ENCODE data around the gene ZSWIM8. TPM values are rescaled to one million over a fixed set of nuclear protein-coding genes. Genes with fewer than 3 reads are reported as not detected.

Gene ZSWIM8
- total and polyA plus RNA-seq, 2 experiments from 2014 or later, result 20.5 to 30.4 TPM

GRCh38 chr10:73791871-73792400 lies 6.5 kb downstream of the ZSWIM8 start:
- H3F3A ChIP-seq (replicated peaks; ENCODE audit: low read depth), result no peaks in the 10 kb centered on the region
- no peaks in the 10 kb centered on the region for H3K27me3 ChIP-seq (ENCODE audit: insufficient read depth)
- H3K27ac Mint-ChIP-seq, result no peak overlapping the region
- H4K20me1 ChIP-seq (replicated peaks; ENCODE audit: insufficient read depth), result peaks cover 12% of the 10 kb centered on the region
- H3K4me3 Mint-ChIP-seq, result no peak overlapping the region
- no peak for TF ChIP-seq ZNF114 (CRISPR knock-in tag; IDR thresholded peaks at IDR 0.05)
- H3K27me3 Mint-ChIP-seq (ENCODE audit: insufficient read depth, low read depth, poor library complexity), result peaks cover 14% of the 10 kb centered on the region
- no peak for ATAC-seq
- no peak overlapping the region for H3K4me2 ChIP-seq
- H3K4me3 ChIP-seq, result no peak overlapping the region
- no peaks in the 10 kb centered on the region; the same call in 1 of the 2 replicates for H3K4me1 ChIP-seq (ENCODE audit: insufficient read depth)
- H3K4me1 Mint-ChIP-seq, result peaks cover 2% of the 10 kb centered on the region; the same call in 1 of the 3 replicates
- H2AFZ ChIP-seq, result no peak overlapping the region
- DNase-seq (ENCODE audit: low spot score), result no peak
- no peaks in the 10 kb centered on the region; the same call in 1 of the 2 replicates for H3K36me3 ChIP-seq (ENCODE audit: insufficient read depth)
- H3K9me2 ChIP-seq (ENCODE audit: insufficient read depth), result no peaks in the 10 kb centered on the region
- H3K27ac ChIP-seq (ENCODE audit: low read depth), result no peak overlapping the region
- H3K9me3 Mint-ChIP-seq, result no peaks in the 10 kb centered on the region
- H3K36me3 Mint-ChIP-seq (ENCODE audit: low read depth), result peaks cover 47% of the 10 kb centered on the region
- H3K79me2 ChIP-seq (replicated peaks; ENCODE audit: insufficient read depth), result peaks cover 8% of the 10 kb centered on the region; the same call in 1 of the 2 replicates

- no peaks in the 10 kb centered on the region; the same call in 2 of the 3 replicates for H3K4me1 Mint-ChIP-seq
- H3K36me3 Mint-ChIP-seq (ENCODE audit: low read depth), result peaks cover 54% of the 10 kb centered on the region
- no peaks in the 10 kb centered on the region for H3K9me2 ChIP-seq (ENCODE audit: insufficient read depth)
- H3K4me2 ChIP-seq, result no peak overlapping the region
- H3K27me3 Mint-ChIP-seq (ENCODE audit: insufficient read depth, low read depth, poor library complexity), result peaks cover 10% of the 10 kb centered on the region
- H3K9me3 Mint-ChIP-seq, result no peaks in the 10 kb centered on the region
- H3K36me3 ChIP-seq (ENCODE audit: insufficient read depth), result no peaks in the 10 kb centered on the region; the same call in 1 of the 2 replicates
- no peak overlapping the region for H3K27ac ChIP-seq (ENCODE audit: low read depth)
- H3K4me1 ChIP-seq (ENCODE audit: insufficient read depth), result no peaks in the 10 kb centered on the region
- no peaks in the 10 kb centered on the region for H3K79me2 ChIP-seq (replicated peaks; ENCODE audit: insufficient read depth)
- no peak overlapping the region for H3K4me3 ChIP-seq
- DNase-seq (ENCODE audit: low spot score), result no peak
- H3F3A ChIP-seq (replicated peaks; ENCODE audit: low read depth), result no peaks in the 10 kb centered on the region
- ATAC-seq, result no peak
- H3K4me3 Mint-ChIP-seq, result no peak overlapping the region
- no peak overlapping the region for H3K27ac Mint-ChIP-seq
- no peaks in the 10 kb centered on the region for H3K27me3 ChIP-seq (ENCODE audit: insufficient read depth)
- no peak overlapping the region for H2AFZ ChIP-seq
- H4K20me1 ChIP-seq (replicated peaks; ENCODE audit: insufficient read depth), result no peaks in the 10 kb centered on the region; the same call in 1 of the 2 replicates
- TF ChIP-seq ZNF114 (CRISPR knock-in tag; IDR thresholded peaks at IDR 0.05), result no peak
- no peak for TF ChIP-seq JUNB (IDR thresholded peaks at IDR 0.05; ENCODE audit: unreplicated experiment)
- TF ChIP-seq CTCF (conservative IDR thresholded peaks at IDR 0.05; ENCODE audit: low read depth in 2 of 2), result no peak
- TF ChIP-seq REST (IDR thresholded peaks at IDR 0.05; ENCODE audit: unreplicated experiment), result no peak
- no peak for TF ChIP-seq NANOG (IDR thresholded peaks at IDR 0.05; ENCODE audit: borderline replicate concordance)
- TF ChIP-seq STAT1 (IDR thresholded peaks at IDR 0.05; ENCODE audit: unreplicated experiment), result no peak
- no peak for TF ChIP-seq ETS1 (IDR thresholded peaks at IDR 0.05)
- no peak for TF ChIP-seq POLR2AphosphoS5 (IDR thresholded peaks at IDR 0.05; ENCODE audit: low read depth)
- TF ChIP-seq EZH2 (IDR thresholded peaks at IDR 0.05; ENCODE audit: low read depth, unreplicated experiment), result no peak
- TF ChIP-seq EZH2phosphoT487 (IDR thresholded peaks at IDR 0.05; ENCODE audit: unreplicated experiment), result no peak
- no peak for TF ChIP-seq CREB1 (CRISPR knock-in tag; IDR thresholded peaks at IDR 0.05; ENCODE audit: low read depth)
Observed at GRCh38 chr10:73793456-73793855, 8.1 kb downstream of the ZSWIM8 start.

Data from GM23338 (cell line).